Ishikawa (cell line): Measurements from ENCODE around the gene CBLIF.

Experiments used
- CEBPB ChIP-seq: IDR thresholded peaks from 2 replicates; pipeline ENCODE4 v1.6.1; 2012
- CREB1 ChIP-seq: IDR thresholded peaks from 2 replicates; pipeline ENCODE4 v1.6.1; 2012; ENCODE audit warnings: low read depth
- EGR1 ChIP-seq: IDR thresholded peaks from 2 replicates; pipeline ENCODE4 v1.6.1; 2012
- EP300 ChIP-seq: IDR thresholded peaks from 2 replicates; pipeline ENCODE4 v1.6.1; 2012; ENCODE audit warnings: borderline replicate concordance
- FOXM1 ChIP-seq: IDR thresholded peaks from 2 replicates; pipeline ENCODE4 v1.6.1; 2012; ENCODE audit warnings: low read depth, borderline replicate concordance
- NFIC ChIP-seq: IDR thresholded peaks from 2 replicates; pipeline ENCODE4 v1.6.1; 2012
- RAD21 ChIP-seq: IDR thresholded peaks from 2 replicates; pipeline ENCODE4 v1.6.1; 2012; ENCODE audit warnings: low read depth
- TAF1 ChIP-seq: IDR thresholded peaks from 2 replicates; pipeline ENCODE4 v1.6.1; 2012; ENCODE audit warnings: low read depth, mild to moderate bottlenecking
- TCF12 ChIP-seq: IDR thresholded peaks from 2 replicates; pipeline ENCODE4 v1.6.1; 2012; ENCODE audit warnings: low read depth
- TEAD4 ChIP-seq: IDR thresholded peaks from 2 replicates; pipeline ENCODE4 v1.6.1; 2012
- YY1 ChIP-seq: IDR thresholded peaks from 2 replicates; pipeline ENCODE4 v1.6.1; 2012; ENCODE audit warnings: low read depth
- ZBTB7A ChIP-seq: IDR thresholded peaks from 2 replicates; pipeline ENCODE4 v1.6.1; 2012; ENCODE audit warnings: low read depth
- TF ChIP-seq, protein P1 (sequence below): IDR thresholded peaks from 2 replicates; pipeline ENCODE4 v1.6.1; 2012
- TF ChIP-seq, protein P2 (sequence below): IDR thresholded peaks from 2 replicates; pipeline ENCODE4 v1.6.1; 2012
- TF ChIP-seq, protein P3 (sequence below): IDR thresholded peaks from 2 replicates; pipeline ENCODE4 v1.6.1; 2012; ENCODE audit warnings: low read depth, mild to moderate bottlenecking

The CBLIF gene

DNA sequence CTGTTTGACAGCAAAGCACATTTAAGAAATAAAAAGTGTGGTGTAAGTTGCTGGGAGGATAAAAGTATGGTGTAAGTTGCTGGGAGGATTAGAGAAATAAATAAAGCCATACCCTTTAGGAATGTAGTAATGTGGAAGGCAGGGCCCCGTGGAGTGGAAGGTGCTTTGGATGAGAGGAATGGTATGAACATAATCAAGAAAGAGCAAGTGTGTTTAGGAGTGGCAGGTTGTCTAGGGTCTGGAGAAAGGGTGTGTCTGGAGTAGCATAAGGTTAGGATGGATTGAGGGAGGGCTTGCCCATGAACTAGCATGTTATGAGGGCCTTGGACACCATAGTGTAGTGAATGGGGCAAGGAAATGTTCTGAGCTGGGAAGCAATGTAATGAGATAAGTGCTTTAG lies 52.8 kb downstream of the CBLIF start:
- TF ChIP-seq TAF1 (no peak), YY1 (no peak), TEAD4 (no peak), TCF12 (no peak), CEBPB (no peak), EP300 (no peak), FOXM1 (no peak), EGR1 (no peak), ZBTB7A (no peak), CREB1 (no peak), NFIC (no peak)
- TF ChIP-seq, protein P1, sequence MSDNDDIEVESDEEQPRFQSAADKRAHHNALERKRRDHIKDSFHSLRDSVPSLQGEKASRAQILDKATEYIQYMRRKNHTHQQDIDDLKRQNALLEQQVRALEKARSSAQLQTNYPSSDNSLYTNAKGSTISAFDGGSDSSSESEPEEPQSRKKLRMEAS, result no peak
- TF ChIP-seq, protein P2, sequence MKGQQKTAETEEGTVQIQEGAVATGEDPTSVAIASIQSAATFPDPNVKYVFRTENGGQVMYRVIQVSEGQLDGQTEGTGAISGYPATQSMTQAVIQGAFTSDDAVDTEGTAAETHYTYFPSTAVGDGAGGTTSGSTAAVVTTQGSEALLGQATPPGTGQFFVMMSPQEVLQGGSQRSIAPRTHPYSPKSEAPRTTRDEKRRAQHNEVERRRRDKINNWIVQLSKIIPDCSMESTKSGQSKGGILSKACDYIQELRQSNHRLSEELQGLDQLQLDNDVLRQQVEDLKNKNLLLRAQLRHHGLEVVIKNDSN, result no peak
- TF ChIP-seq, protein P3, sequence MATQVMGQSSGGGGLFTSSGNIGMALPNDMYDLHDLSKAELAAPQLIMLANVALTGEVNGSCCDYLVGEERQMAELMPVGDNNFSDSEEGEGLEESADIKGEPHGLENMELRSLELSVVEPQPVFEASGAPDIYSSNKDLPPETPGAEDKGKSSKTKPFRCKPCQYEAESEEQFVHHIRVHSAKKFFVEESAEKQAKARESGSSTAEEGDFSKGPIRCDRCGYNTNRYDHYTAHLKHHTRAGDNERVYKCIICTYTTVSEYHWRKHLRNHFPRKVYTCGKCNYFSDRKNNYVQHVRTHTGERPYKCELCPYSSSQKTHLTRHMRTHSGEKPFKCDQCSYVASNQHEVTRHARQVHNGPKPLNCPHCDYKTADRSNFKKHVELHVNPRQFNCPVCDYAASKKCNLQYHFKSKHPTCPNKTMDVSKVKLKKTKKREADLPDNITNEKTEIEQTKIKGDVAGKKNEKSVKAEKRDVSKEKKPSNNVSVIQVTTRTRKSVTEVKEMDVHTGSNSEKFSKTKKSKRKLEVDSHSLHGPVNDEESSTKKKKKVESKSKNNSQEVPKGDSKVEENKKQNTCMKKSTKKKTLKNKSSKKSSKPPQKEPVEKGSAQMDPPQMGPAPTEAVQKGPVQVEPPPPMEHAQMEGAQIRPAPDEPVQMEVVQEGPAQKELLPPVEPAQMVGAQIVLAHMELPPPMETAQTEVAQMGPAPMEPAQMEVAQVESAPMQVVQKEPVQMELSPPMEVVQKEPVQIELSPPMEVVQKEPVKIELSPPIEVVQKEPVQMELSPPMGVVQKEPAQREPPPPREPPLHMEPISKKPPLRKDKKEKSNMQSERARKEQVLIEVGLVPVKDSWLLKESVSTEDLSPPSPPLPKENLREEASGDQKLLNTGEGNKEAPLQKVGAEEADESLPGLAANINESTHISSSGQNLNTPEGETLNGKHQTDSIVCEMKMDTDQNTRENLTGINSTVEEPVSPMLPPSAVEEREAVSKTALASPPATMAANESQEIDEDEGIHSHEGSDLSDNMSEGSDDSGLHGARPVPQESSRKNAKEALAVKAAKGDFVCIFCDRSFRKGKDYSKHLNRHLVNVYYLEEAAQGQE, result no peak

DNA sequence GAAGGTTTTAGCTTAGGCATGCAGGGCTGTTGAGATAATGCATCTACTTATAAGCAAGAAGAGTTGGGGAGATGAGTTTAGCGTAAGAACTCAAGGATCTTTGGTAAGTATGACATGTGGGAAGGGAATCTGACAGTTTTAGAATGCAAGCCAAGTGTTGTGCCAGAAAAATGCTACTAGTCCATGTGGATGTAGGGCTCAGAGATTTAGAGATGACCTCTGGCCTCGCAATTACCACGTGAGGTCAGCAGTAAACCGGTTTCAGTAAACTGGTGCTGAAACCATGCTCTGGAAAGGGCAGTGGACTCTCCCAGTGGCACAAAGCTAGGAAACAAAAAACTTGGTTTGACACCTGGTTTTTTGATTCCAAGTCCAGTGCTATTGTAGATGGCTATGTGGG lies 53.7 kb downstream of the CBLIF start:
- no peak for TF ChIP-seq CREB1
- no peak for TF ChIP-seq EP300
- TF ChIP-seq, protein P2, result no peak
- TF ChIP-seq TEAD4, result no peak
- TF ChIP-seq FOXM1, result no peak
- TF ChIP-seq, protein P1, result no peak
- TF ChIP-seq, protein P3, result no peak
- TF ChIP-seq TCF12, result no peak
- TF ChIP-seq RAD21, result no peak
- no peak for TF ChIP-seq TAF1

DNA sequence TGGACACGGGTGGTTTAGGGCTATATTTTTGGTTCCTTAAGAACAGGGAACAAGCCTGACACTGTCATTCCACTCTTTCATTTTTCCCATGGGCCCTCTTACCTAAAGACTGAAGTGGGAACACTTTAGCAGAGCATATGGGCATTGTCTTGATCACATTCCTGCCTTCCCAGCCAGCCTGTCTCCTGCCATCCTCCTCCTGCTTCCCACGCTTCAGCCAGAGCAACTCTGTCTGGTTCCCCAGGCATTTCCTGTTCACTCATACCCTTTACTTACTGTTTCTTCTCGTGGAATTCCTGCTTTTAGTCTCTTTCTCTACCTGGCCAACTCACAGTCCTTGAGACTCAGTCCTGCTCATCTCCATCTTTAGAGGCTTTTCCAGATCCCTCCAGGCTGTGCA lies 57.5 kb downstream of the CBLIF start:
- TF ChIP-seq NFIC (no peak), RAD21 (no peak), EP300 (no peak), TAF1 (no peak), CREB1 (no peak), TEAD4 (no peak), CEBPB (no peak), ZBTB7A (no peak), TCF12 (no peak), YY1 (no peak), FOXM1 (no peak), EGR1 (no peak)
- TF ChIP-seq, protein P3, result no peak
- TF ChIP-seq, protein P1, result no peak
- TF ChIP-seq, protein P2, result no peak

DNA sequence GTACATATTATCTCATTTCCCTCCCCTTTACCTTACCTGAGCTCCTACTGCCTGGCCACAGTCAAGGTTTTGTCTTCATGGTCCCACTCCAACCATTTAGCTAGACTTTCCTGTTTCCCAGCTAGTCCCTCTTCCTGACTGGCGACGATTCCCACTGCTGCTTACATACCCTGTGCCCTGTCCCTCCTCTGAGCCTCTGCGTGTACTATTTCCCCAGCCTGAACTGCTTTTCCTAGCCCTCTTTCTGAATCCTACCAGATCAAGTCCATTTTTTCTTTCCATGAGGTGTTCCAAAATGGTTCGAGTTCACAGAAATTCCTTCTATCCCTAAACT lies 58.1 kb downstream of the CBLIF start:
- TF ChIP-seq EP300 (no peak), ZBTB7A (no peak), TAF1 (no peak), RAD21 (no peak), CREB1 (no peak), EGR1 (no peak), CEBPB (no peak)
- TF ChIP-seq, protein P3, result no peak
